HepG2 (cell line): ENCODE results near the gene KIAA0232. TPM values are rescaled to one million over a fixed set of nuclear protein-coding genes. Genes with fewer than 3 reads are reported as not detected.

Source experiments
- AGO2 ChIP-seq: fragments of 200-400 bp; formaldehyde crosslinking; optimal IDR thresholded peaks from 2 replicates; pipeline ENCODE3; 2017; ENCODE audit warnings: mild to moderate bottlenecking, low read depth, low read length, moderate library complexity
- DMAP1 ChIP-seq: IDR thresholded peaks from 2 replicates; pipeline ENCODE4 v1.6.1; 2016
- EED ChIP-seq: sonication (generic); formaldehyde crosslinking; IDR thresholded peaks from 2 replicates; pipeline ENCODE4 v1.5.0; 2020; ENCODE audit warnings: mild to moderate bottlenecking, missing genetic modification reagents
- GLI4 ChIP-seq: sonication (generic); formaldehyde crosslinking; IDR thresholded peaks from 2 replicates; pipeline ENCODE4 v1.5.1; 2020; ENCODE audit warnings: missing genetic modification reagents, mild to moderate bottlenecking, moderate library complexity, borderline replicate concordance
- HMG20A ChIP-seq: IDR thresholded peaks from 2 replicates; pipeline ENCODE4 v1.6.1; 2016; ENCODE audit warnings: borderline replicate concordance
- KDM2A ChIP-seq: sonication (generic); formaldehyde crosslinking; IDR thresholded peaks from 2 replicates; pipeline ENCODE4 v1.4.0; 2020; ENCODE audit warnings: low read depth, missing genetic modification reagents, borderline replicate concordance
- NKX3-1 ChIP-seq: sonication (generic); formaldehyde crosslinking; IDR thresholded peaks from 2 replicates; pipeline ENCODE4 v1.5.0; 2020; ENCODE audit warnings: missing genetic modification reagents
- POLR2AphosphoS5 ChIP-seq: IDR thresholded peaks from 2 replicates; pipeline ENCODE4 v1.6.1; 2012; ENCODE audit warnings: low read depth, low read length
- PRDM10 ChIP-seq: sonication (generic); formaldehyde crosslinking; IDR thresholded peaks from 2 replicates; pipeline ENCODE4 v1.4.0; 2020; ENCODE audit warnings: low read depth, missing genetic modification reagents
- RAD21 ChIP-seq: fragments of 450-650 bp; formaldehyde crosslinking; IDR thresholded peaks from 2 replicates; pipeline ENCODE4 v1.5.0; 2020; ENCODE audit warnings: mild to moderate bottlenecking
- SRF ChIP-seq: IDR thresholded peaks from 2 replicates; pipeline ENCODE4 v1.6.1; 2011; ENCODE audit warnings: mild to moderate bottlenecking, low read depth, low read length, moderate library complexity
- STAG1 ChIP-seq: sonication (generic); formaldehyde crosslinking; IDR thresholded peaks from 2 replicates; pipeline ENCODE4 v1.4.0; 2020; ENCODE audit warnings: missing genetic modification reagents
- TP53 ChIP-seq: sonication (generic); formaldehyde crosslinking; conservative IDR thresholded peaks from 2 replicates; pipeline ENCODE4 v1.4.0; 2020; ENCODE audit warnings: missing genetic modification reagents
- ZBTB2 ChIP-seq: sonication (generic); formaldehyde crosslinking; IDR thresholded peaks from 2 replicates; pipeline ENCODE4 v1.8.0; 2022; ENCODE audit warnings: low read depth, missing genetic modification reagents
- ZBTB44 ChIP-seq: sonication (generic); formaldehyde crosslinking; IDR thresholded peaks from 2 replicates; pipeline ENCODE4 v1.4.0; 2020; ENCODE audit warnings: missing genetic modification reagents
- ZKSCAN8 ChIP-seq: IDR thresholded peaks from 2 replicates; pipeline ENCODE4 v1.6.1; 2016; ENCODE audit warnings: borderline replicate concordance, missing genetic modification reagents, missing compliant biosample characterization
- ZNF275 ChIP-seq: sonication (generic); formaldehyde crosslinking; IDR thresholded peaks from 2 replicates; pipeline ENCODE4 v1.8.0; 2022; ENCODE audit warnings: missing genetic modification reagents, mild to moderate bottlenecking, inconsistent platforms, borderline replicate concordance
- ZNF292 ChIP-seq: sonication (generic); formaldehyde crosslinking; IDR thresholded peaks from 2 replicates; pipeline ENCODE4 v1.8.1; 2022; ENCODE audit warnings: mild to moderate bottlenecking, low read depth, missing genetic modification reagents, borderline replicate concordance
- ZNF446 ChIP-seq: sonication (generic); formaldehyde crosslinking; IDR thresholded peaks from 2 replicates; pipeline ENCODE4 v1.5.0; 2020; ENCODE audit warnings: mild to moderate bottlenecking, missing genetic modification reagents
- ZNF567 ChIP-seq: sonication (generic); formaldehyde crosslinking; IDR thresholded peaks from 2 replicates; pipeline ENCODE4 v1.8.1; 2023; ENCODE audit warnings: mild to moderate bottlenecking, missing genetic modification reagents, borderline replicate concordance
- ZNF674 ChIP-seq: sonication (generic); formaldehyde crosslinking; IDR thresholded peaks from 2 replicates; pipeline ENCODE4 v1.5.0; 2020; ENCODE audit warnings: low read depth, mild to moderate bottlenecking, missing genetic modification reagents
- ZNF790 ChIP-seq: sonication (generic); formaldehyde crosslinking; IDR thresholded peaks from 2 replicates; pipeline ENCODE4 v1.8.0; 2022; ENCODE audit warnings: missing genetic modification reagents, mild to moderate bottlenecking, borderline replicate concordance
- ZSCAN29 ChIP-seq: sonication (generic); formaldehyde crosslinking; conservative IDR thresholded peaks from 2 replicates; pipeline ENCODE4 v1.4.0; 2020; ENCODE audit warnings: mild to moderate bottlenecking, missing genetic modification reagents
- polyA plus RNA-seq, 8 experiments: library from polyadenylated mRNA; depleted of rRNA in 3 of 8; stranded (reverse) in 7 of 8; unstranded in 1 of 8; fragments of >200 nt; fragmentation: Illumina TruSeq in 4 of 8; extraction: Trizol in 4 of 8; gene quantifications; 2 replicates each; pipeline versions ENCODE4 v1.2.1 to v1.2.3, GENCODE V29; 2011 to 2016; ENCODE audit warnings: low read depth in 4 of 8, missing spikeins in 1 of 8, mixed read lengths in 1 of 8; ENCODE audit not compliant: insufficient read depth in 1 of 8
- total RNA-seq, 5 experiments: library from RNA; depleted of rRNA; stranded (reverse); fragments of >200 nt; fragmentation: Illumina TruSeq; extraction: Trizol; gene quantifications; 2 replicates each; pipeline ENCODE4 v1.2.3, GENCODE V29; 2016; ENCODE audit warnings: low read depth in 1 of 5

Gene KIAA0232
- total and polyA plus RNA-seq, 2 of the 13 experiments (the other 11 are each of a cell fraction or from before 2014, with no cell fraction given): 7.8 to 17.1 TPM

- TF ChIP-seq ZNF275 (CRISPR knock-in tag) (no peak), ZNF567 (no peak), GLI4 (CRISPR knock-in tag) (no peak), ZBTB44 (CRISPR knock-in tag) (no peak), POLR2AphosphoS5 (0 out of 2 replicates have a peak, but pooled peaks have one; percentile 20), PRDM10 (peak; percentile 52; the same call in 1 of the 2 replicates), ZNF674 (CRISPR knock-in tag) (no peak), DMAP1 (CRISPR knock-in tag) (no peak), EED (no peak), ZKSCAN8 (no peak), SRF (peak; percentile 67), ZNF446 (CRISPR knock-in tag) (no peak), ZBTB2 (CRISPR knock-in tag) (no peak), STAG1 (CRISPR knock-in tag) (no peak), HMG20A (CRISPR knock-in tag) (no peak; the same call in 1 of the 2 replicates), ZNF292 (CRISPR knock-in tag) (peak; percentile 95), AGO2 (no peak), ZNF790 (CRISPR knock-in tag) (no peak), KDM2A (CRISPR knock-in tag) (no peak), RAD21 (no peak), NKX3-1 (CRISPR knock-in tag) (no peak), TP53 (no peak), ZSCAN29 (CRISPR knock-in tag) (no peak; the same call in 1 of the 2 replicates)
These were observed 144.4 kb downstream of the KIAA0232 start (continued) for GRCh38 chr4:6926681-6927478.
